ENCODE results near the gene TMEM200A.

TMEM200A gene

GRCh38 chr6:130379223-130379622 is 13.4 kb downstream of the TMEM200A start:
- no peak for DNase-seq

- DNase-seq, result no peak
These were observed 15.2 kb downstream of the TMEM200A start for GRCh38 chr6:130381012-130381411.

- DNase-seq, result no peak
These were observed 15.9 kb downstream of the TMEM200A start for GRCh38 chr6:130381459-130382380.

- no peak for DNase-seq
These were observed 17.2 kb downstream of the TMEM200A start for GRCh38 chr6:130382872-130383490.

GRCh38 chr6:130385064-130385695 is 19.4 kb downstream of the TMEM200A start:
- DNase-seq, result no peak

- no peak for DNase-seq
These were observed 23.3 kb downstream of the TMEM200A start for GRCh38 chr6:130389142-130389541.

GRCh38 chr6:130390890-130391289 is 25.1 kb downstream of the TMEM200A start:
- DNase-seq, result no peak

GRCh38 chr6:130393306-130393705 is 27.5 kb downstream of the TMEM200A start:
- DNase-seq, result no peak

- no peak for DNase-seq
These were observed 28.4 kb downstream of the TMEM200A start for GRCh38 chr6:130394246-130394645.

GRCh38 chr6:130395164-130395563 is 29.3 kb downstream of the TMEM200A start:
- DNase-seq, result no peak

- no peak for DNase-seq
These were observed 30.9 kb downstream of the TMEM200A start for GRCh38 chr6:130396722-130397121.

GRCh38 chr6:130405549-130405948 is 39.7 kb downstream of the TMEM200A start:
- DNase-seq, result no peak

GRCh38 chr6:130407032-130407431 is 41.2 kb downstream of the TMEM200A start:
- no peak for DNase-seq

GRCh38 chr6:130409418-130410100 is 43.7 kb downstream of the TMEM200A start:
- no peak for DNase-seq

GRCh38 chr6:130411481-130411880 is 45.7 kb downstream of the TMEM200A start:
- DNase-seq, result no peak

GRCh38 chr6:130412556-130413290 is 46.9 kb downstream of the TMEM200A start:
- DNase-seq, result no peak

GRCh38 chr6:130417951-130418350 is 52.1 kb downstream of the TMEM200A start:
- no peak for DNase-seq

GRCh38 chr6:130420911-130421310 is 55.1 kb downstream of the TMEM200A start:
- no peak for DNase-seq

- no peak for DNase-seq
These were observed 55.8 kb downstream of the TMEM200A start for GRCh38 chr6:130421585-130421984.

GRCh38 chr6:130423044-130423443 is 57.2 kb downstream of the TMEM200A start:
- DNase-seq, result no peak

- no peak for DNase-seq
These were observed 58.9 kb downstream of the TMEM200A start for GRCh38 chr6:130424710-130425109.

GRCh38 chr6:130425537-130425936 is 59.7 kb downstream of the TMEM200A start:
- no peak for DNase-seq
